Adrenal gland (tissue), 12 donors: ENCODE measurements around the gene SPIRE1. TPM values are rescaled to one million over a fixed set of nuclear protein-coding genes. Genes with fewer than 3 reads are reported as not detected.

Experiments
- DNase-seq, 7 donors: peaks; one replicate each; pipeline ENCODE4 v3.0.0-alpha.2; 2019 to 2020
- H3K27ac ChIP-seq, 5 donors: fragments of 200-600 bp; sonication (generic) in 4 of 5; 1 replicate in 3 of 5; 2 replicates in 2 of 5; pipeline versions ENCODE4 v1.5.1 to v1.8.0; 2016 to 2020; ENCODE audit warnings: mild to moderate bottlenecking in 1 of 5
- H3K27me3 ChIP-seq: fragments of 200-600 bp; 2 replicates; pipeline ENCODE4 v1.8.0; 2021
- H3K36me3 ChIP-seq, 2 donors: fragments of 200-600 bp; replicated peaks in 1 of 2; 1 replicate in 1 of 2; 2 replicates in 1 of 2; pipeline versions ENCODE4 v1.5.1 to v1.8.0; 2018 to 2022
- H3K4me1 ChIP-seq, 2 donors: fragments of 200-600 bp; replicated peaks in 1 of 2; 1 replicate in 1 of 2; 2 replicates in 1 of 2; pipeline versions ENCODE4 v1.5.1 to v1.8.0; 2018 to 2021
- H3K4me3 ChIP-seq, 4 donors: fragments of 200-600 bp; sonication (generic) in 3 of 4; one replicate each; pipeline ENCODE4 v1.5.1; 2016 to 2018
- H3K9me3 ChIP-seq, 3 donors: fragments of 200-600 bp; sonication (generic) in 1 of 3; replicated peaks in 1 of 3; 1 replicate in 2 of 3; 2 replicates in 1 of 3; pipeline versions ENCODE4 v1.5.1 to v1.8.0; 2016 to 2021
- CTCF ChIP-seq, 6 experiments: fragments of 450-650 bp in 4 of 6; fragments of 200-600 bp in 2 of 6; sonication (generic) in 1 of 6; IDR thresholded peaks; 1 replicate in 5 of 6; 2 replicates in 1 of 6; pipeline versions ENCODE4 v1.5.1 to v1.8.0; 2016 to 2021; ENCODE audit warnings: antibody characterized with exemption in 6 of 6, mild to moderate bottlenecking in 2 of 6, moderate library complexity in 1 of 6
- POLR2A ChIP-seq, 2 donors: fragments of 450-650 bp; IDR thresholded peaks; one replicate each; pipeline ENCODE4 v1.6.1; 2017; ENCODE audit warnings: antibody characterized with exemption in 2 of 2, mild to moderate bottlenecking in 2 of 2, moderate library complexity in 1 of 2
- WGBS, 4 donors: extraction: QIAGEN DNeasy Blood & Tissue Kit in 2 of 4; methylation state at CpG; one replicate each; pipeline versions ENCODE4 v1.1.5 to v1.1.7; 2013 to 2017; 5-methylcytosine and 5-hydroxymethylcytosine counted together
- intact Hi-C, 2 donors: fragments of 100-400 bp; cut with DNase I; formaldehyde crosslinking; loops; one replicate each; pipeline versions ENCODE4 v1.14.1 to v1.15.0; 2022 to 2023
- polyA plus RNA-seq, 3 donors: library from polyadenylated mRNA; stranded (reverse); fragments of 200-250 nt in 2 of 3; fragments of 350-450 nt in 1 of 3; fragmentation: Illumina TruSeq in 1 of 3; extraction: RNeasy Lipid Tissue Mini Kit (QIAGEN cat#74804) in 1 of 3; gene quantifications; one replicate each; pipeline ENCODE4 v1.2.3, GENCODE V29; 2013 to 2014
- total RNA-seq, 9 donors: library from RNA; depleted of rRNA in 4 of 9; stranded (reverse); fragments of >200 nt in 4 of 9; fragments of 120-200 nt in 1 of 9; fragmentation: NEBNext Ultra II Directional in 1 of 9; extraction: Animal tissue kit (Norgen Biotek cat#: 25700) in 1 of 9; gene quantifications; one replicate each; pipeline versions ENCODE4 v1.1.0 to v1.2.4, GENCODE V29; 2013 to 2023
- donor health status: healthy with polysubstance abuse.
- donor health status: Bipolar disorder and iron deficiency.
- donor health status: DM: yes; HTN: yes; CAD: no.
- donor health status: DM: no; HTN: no; CAD: no.
- donor health status: DM: no; HTN: no; CAD: no.
- donor health status: DM: yes; HTN: yes; CAD: no.

Gene SPIRE1
- total and polyA plus RNA-seq, 12 donors: 11.7 to 74.0 (median 45.6) TPM

GRCh38 chr18:12442946-12443345 is 215.0 kb downstream of the SPIRE1 start:
- H3K36me3 ChIP-seq: no peaks in the 10 kb centered on the region
- no peak for DNase-seq
- no peaks in the 10 kb centered on the region for H3K27me3 ChIP-seq
- 82 to 95% (median 90%) methylated on average over 1 of the region's 1 CpG for WGBS, 4 donors
- no peak overlapping the region for H3K27ac ChIP-seq
- TF ChIP-seq CTCF (IDR thresholded peaks at IDR 0.05): no peak
- TF ChIP-seq POLR2A (IDR thresholded peaks at IDR 0.05): no peak
- peaks cover 0 to 8% (median 0%) of the 10 kb centered on the region in 3 donors for H3K9me3 ChIP-seq
- no peaks in the 10 kb centered on the region for H3K4me1 ChIP-seq
- H3K4me3 ChIP-seq: no peak overlapping the region
- intact Hi-C loops: no loop called here

DNA sequence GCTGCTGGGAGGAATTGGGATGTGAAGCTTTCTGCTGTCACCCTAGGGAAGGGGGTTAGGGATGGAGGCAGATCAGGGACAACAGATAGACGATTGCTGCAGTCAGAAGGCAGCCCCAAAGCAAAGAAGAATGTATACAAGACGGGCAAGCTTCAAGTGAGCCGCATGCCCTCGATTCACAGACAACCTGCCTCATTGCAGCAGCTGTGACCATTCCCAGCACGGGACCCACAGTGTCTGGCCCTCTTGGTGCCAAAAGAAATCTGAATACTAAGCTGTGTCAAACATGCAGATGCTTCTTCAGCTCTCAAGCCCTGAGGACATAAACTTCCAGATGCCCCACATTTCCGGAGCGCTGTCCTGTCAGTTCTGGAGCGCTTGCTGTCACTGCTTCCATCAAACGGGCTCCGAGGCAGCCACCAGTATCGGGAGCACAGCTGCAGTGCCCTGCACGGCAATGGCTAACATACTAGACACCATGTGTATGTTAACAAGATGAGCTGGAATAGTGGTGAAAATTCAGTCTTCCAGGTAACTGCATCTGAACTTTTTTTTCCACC is 216.4 kb downstream of the SPIRE1 start:
- 88 to 93% (median 91%) methylated on average over 7 to 12 of the region's 12 CpGs for WGBS, 4 donors
- H3K4me3 ChIP-seq: no peak overlapping the region
- no peak overlapping the region for H3K27ac ChIP-seq
- no peaks in the 10 kb centered on the region for H3K27me3 ChIP-seq
- intact Hi-C loops: no loop called here
- H3K9me3 ChIP-seq: peaks cover 0 to 8% (median 0%) of the 10 kb centered on the region in 3 donors
- H3K36me3 ChIP-seq: no peaks in the 10 kb centered on the region
- no peak for TF ChIP-seq CTCF (IDR thresholded peaks at IDR 0.05)
- TF ChIP-seq POLR2A (IDR thresholded peaks at IDR 0.05): no peak
- peak in 1 of 7 donors; percentile 17 for DNase-seq
- H3K4me1 ChIP-seq: no peaks in the 10 kb centered on the region

GRCh38 chr18:12438257-12438656 is 219.7 kb downstream of the SPIRE1 start:
- no peak for TF ChIP-seq CTCF (IDR thresholded peaks at IDR 0.05)
- TF ChIP-seq POLR2A (IDR thresholded peaks at IDR 0.05): no peak
- no peaks in the 10 kb centered on the region for H3K4me1 ChIP-seq
- WGBS, 4 donors: 83 to 87% (median 86%) methylated on average over 10 of the region's 10 CpGs
- H3K27me3 ChIP-seq: no peaks in the 10 kb centered on the region
- no peaks in the 10 kb centered on the region for H3K36me3 ChIP-seq
- no peak for DNase-seq
- no peak overlapping the region for H3K27ac ChIP-seq
- no peaks in the 10 kb centered on the region for H3K9me3 ChIP-seq
- H3K4me3 ChIP-seq: no peak overlapping the region
- intact Hi-C loops: no loop called here

GRCh38 chr18:12435867-12436266 is 222.0 kb downstream of the SPIRE1 start:
- Histone ChIP-seq H3K9me3 (no peaks in the 10 kb centered on the region), H3K27ac (no peak overlapping the region), H3K36me3 (peaks cover 0 to 2% of the 10 kb centered on the region in 2 donors), H3K27me3 (no peaks in the 10 kb centered on the region), H3K4me1 (no peaks in the 10 kb centered on the region), H3K4me3 (no peak overlapping the region)
- 91 to 97% (median 96%) methylated on average over 8 of the region's 8 CpGs for WGBS, 4 donors
- TF ChIP-seq POLR2A (IDR thresholded peaks at IDR 0.05) (no peak), CTCF (IDR thresholded peaks at IDR 0.05) (no peak)
- intact Hi-C loops: no loop called here
- no peak for DNase-seq
